Neural progenitor cell (in vitro differentiated cells): ENCODE measurements around the gene SLC6A18.

Experiments used
- CTCF ChIP-seq: fragments of 200-600 bp; sonication (generic); IDR thresholded peaks from 2 replicates; pipeline ENCODE4 v1.5.1; 2017; ENCODE audit warnings: antibody characterized with exemption, mild to moderate bottlenecking
- EZH2 ChIP-seq: fragments of 200-600 bp; sonication (generic); IDR thresholded peaks from 2 replicates; pipeline ENCODE4 v1.6.1; 2017; ENCODE audit warnings: antibody characterized with exemption, mild to moderate bottlenecking, moderate library complexity
- EZH2phosphoT487 ChIP-seq: fragments of 200-600 bp; sonication (generic); IDR thresholded peaks from 2 replicates; pipeline ENCODE4 v1.6.1; 2017; ENCODE audit warnings: antibody characterized with exemption

GRCh38 chr5:1247811-1248210 lies 22.6 kb downstream of the SLC6A18 start:
- TF ChIP-seq CTCF (no peak), EZH2phosphoT487 (no peak), EZH2 (no peak)
